LHCN-M2 (cell line): ENCODE results near the gene ALPL. TPM values are rescaled to one million over a fixed set of nuclear protein-coding genes. Genes with fewer than 3 reads are reported as not detected.
"Not testable (repeated sequence)": the region's sequence is repeated elsewhere in the genome, so short reads cannot be mapped to it uniquely, and the experiment has no call there.

ENCODE experiments used
- DNase-seq: peaks from one replicate; pipeline ENCODE4 v3.0.0-alpha.2; 2012; ENCODE audit warnings: low read depth
- total RNA-seq: library from RNA; depleted of rRNA; stranded (reverse); fragments of >200 nt; gene quantifications from 2 replicates; pipeline ENCODE4 v1.2.3, GENCODE V29; 2014

The ALPL gene
- total RNA-seq, 1 experiment from 2014 or later, result 128 TPM

DNA sequence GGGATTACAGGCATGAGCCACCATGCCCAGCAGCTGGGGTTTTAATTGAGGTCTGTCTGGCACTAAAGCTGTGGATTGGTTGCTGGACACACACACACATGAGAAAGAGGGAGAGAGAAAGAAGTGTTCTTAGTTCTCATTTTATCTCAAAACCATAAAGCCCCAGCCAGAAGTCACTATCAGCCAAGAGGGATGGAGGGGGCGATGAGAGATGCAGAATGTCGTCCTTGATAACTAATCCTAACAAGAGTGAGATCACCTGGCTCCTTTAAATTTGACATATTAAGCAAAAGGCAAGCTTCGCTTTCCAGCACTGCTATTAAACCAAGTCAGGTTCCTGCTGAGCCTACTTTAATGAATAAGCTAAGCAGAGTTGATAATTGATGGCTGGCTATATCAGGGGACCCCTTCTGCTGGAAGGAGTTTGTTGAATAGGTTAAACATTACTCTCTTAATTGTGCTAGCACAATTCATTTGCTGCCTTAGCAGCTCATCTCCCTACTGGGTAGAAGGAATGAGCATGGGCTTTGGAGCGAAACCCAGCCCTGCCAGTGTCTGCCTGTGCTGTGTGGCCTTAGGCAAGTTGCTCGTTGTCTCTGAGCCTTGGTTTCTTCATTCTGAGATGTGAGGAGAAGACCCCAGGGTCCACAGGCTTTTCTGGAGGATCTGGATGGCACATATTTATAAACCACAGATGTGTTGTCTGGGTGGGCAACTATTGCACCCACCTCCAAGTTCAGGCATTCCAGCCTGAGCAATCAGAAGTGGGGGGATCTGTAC lies 50.8 kb downstream of the ALPL start:
- no peak for DNase-seq

- DNase-seq, result no peak
Observed at GRCh38 chr1:21560916-21561638, 51.9 kb downstream of the ALPL start.

DNA sequence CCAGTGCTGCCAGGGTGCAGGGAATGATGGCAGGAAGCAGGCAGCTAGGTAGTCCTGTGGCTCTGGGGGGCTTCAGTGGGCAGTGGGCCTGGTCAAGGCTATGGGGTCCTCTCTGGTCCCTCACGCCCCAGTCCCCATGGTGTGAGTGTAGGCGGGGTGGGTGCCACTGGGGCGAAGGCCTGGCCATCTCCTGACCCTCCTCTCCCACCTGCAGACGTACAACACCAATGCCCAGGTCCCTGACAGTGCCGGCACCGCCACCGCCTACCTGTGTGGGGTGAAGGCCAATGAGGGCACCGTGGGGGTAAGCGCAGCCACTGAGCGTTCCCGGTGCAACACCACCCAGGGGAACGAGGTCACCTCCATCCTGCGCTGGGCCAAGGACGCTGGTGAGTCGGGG lies 53.7 kb downstream of the ALPL start:
- no peak for DNase-seq

GRCh38 chr1:21563971-21564370 lies 54.7 kb downstream of the ALPL start:
- no peak for DNase-seq

DNA sequence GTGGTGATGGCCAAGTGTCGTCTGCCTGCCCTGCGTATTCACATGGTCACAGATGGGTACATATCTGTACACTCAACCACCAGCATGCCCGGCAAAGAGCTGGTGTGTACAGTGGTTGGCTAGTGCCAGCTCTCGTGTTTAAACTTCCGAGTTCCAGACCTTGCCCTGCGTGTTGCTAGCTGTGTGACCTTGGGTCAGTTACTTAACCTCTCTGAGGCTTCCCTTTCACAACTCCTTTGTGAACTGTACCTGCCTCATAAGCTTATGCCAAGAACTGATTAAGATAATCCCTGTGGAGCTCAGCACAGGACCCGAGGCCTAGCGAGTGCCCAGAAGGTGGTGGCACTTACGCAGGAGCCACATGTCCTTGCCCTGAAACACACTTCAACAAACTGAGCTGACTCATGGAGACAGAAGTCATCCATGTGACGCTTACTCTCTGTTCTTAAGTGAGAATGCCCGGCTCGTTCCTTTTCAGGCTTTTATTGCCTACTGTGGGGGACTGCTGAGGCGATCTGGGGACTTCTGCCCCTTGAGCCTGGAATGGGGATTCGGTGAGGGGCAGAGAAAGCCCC lies 55.4 kb downstream of the ALPL start:
- DNase-seq, result no peak

GRCh38 chr1:21565285-21565684 lies 56.1 kb downstream of the ALPL start:
- no peak for DNase-seq

DNA sequence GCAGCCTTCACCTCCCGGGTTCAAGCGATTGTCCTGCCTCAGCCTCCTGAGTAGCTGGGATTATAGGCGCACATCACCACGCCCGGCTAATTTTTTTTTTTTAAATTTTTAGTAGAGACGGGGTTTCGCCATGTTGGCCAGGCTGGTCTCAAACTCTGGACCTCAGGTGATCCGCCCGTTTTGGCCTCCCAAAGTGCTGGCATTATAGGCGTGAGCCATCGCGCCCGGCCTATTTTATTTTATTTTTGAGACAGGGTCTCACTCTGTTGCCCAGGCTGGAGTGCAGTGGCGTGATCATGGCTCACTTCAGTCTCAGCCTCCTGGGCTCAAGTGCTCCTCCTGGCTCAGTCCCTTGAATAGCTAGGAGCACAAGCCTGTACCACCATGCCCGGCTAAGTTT lies 57.1 kb downstream of the ALPL start:
- DNase-seq, result not testable (repeated sequence)

DNA sequence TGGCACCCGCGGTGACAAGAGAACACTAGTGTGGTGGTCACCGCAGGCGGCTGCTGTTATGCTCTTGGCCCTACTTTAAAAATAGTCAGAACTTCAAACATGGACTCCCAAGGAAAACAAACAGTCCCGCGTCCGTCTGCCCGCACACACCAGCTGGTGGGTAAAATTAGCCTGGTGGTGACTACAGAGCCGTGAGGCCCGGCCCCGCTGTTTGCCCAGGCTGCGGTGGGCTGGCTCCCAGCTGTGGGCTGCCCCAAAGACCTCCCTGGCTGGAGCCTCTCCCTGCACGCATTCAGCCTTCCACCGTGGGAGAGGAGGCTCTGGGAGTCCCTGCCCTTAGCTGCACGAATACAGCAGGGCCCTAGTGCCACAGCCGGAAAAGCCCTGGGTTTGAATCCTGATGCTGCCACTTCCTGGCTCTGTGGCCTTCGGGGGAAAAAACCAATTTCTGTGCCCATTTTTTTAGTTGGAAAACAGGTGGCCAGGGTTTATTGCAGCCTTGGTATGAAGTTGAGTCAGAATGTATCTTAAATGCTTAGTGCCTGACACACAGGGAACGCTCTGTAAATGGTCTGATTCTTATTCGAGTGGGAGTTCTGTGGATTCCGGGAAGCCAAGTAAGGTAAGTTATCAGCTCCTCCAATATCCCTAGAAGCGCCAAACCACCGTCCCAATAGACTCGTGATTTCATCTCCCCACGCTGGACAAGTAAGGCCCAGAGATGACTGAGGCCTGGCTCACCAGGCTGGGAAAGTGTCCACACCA lies 58.2 kb downstream of the ALPL start:
- peak; percentile 98 for DNase-seq

DNA sequence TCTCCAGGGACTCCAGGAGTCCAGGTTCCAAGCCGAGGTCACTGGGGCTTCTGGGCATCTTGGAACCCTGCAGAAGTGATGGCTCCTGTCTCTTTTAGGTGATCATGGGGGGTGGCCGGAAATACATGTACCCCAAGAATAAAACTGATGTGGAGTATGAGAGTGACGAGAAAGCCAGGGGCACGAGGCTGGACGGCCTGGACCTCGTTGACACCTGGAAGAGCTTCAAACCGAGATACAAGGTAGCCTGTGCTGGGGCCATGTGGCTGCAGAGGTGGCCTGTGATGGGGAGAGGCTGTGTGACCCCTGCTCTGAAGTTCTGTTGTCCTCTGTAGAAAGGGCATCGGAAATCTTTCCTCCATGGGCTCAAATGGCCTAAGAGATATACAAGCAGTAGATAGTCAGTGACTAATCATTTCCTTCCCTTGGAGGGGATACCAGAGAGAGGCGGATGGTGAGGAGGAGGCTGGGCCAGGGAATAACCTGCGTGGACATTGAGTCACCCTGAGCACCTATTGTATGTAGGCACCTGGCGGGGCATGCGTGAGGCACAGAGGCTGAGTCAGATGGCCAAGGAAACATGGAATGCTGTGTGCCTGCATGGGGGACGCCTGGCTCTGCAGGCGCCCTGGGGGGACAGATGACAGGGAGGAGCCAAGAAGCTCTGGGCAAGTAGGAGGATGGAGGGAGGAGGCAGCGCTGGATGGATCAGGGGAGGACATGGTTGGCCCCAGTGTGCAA lies 59.0 kb downstream of the ALPL start:
- DNase-seq, result peak; percentile 46

DNA sequence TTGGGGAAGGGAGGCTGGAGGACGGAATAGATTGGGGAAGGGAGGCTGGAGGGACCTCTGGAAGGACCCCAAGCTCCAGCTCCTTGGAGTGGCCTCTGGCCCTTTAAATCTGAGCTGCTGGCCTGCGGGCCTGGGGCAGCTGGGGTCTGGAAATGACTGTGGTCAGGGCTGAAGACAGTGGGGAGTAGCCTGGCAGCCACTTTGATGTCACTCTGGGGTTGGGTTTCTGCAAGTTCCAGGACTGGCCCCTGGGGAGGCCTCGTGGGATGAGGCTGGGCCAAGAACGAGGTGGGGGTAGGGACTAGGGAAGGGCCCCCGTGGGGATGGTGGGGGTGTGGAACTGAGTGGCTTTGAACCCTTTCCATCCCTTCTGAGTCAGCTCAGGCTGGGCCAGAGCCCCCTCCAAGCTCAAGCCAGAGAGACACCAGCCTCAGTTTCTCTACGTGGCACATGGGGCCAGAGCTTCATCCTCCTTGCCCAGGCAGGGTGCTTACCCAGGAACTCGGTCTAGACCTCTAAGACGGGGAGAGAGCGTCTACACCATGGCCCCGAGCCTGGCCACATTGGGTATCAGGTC lies 59.7 kb downstream of the ALPL start:
- peak; percentile 58 for DNase-seq

GRCh38 chr1:21569820-21570527 lies 60.8 kb downstream of the ALPL start:
- no peak for DNase-seq

DNA sequence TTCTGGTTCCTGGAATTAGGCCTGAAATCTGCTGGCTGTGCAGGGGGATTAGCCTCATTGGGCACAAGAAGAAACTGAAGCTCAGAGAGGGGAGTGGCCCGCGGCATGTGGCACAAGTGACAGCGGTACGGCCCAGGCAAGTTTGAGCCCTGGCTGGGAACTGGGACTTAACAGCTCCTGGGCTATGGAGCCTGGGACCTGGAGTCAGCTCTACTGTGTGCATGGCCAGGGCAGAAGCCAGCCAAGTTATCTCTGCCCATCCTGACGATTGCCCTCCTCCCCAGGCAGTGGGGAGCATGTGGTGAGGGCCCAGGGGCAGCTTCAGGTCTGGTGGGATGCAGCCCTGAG lies 61.3 kb downstream of the ALPL start:
- DNase-seq, result no peak

- no peak for DNase-seq
Observed at GRCh38 chr1:21570885-21571284, 61.7 kb downstream of the ALPL start.

DNA sequence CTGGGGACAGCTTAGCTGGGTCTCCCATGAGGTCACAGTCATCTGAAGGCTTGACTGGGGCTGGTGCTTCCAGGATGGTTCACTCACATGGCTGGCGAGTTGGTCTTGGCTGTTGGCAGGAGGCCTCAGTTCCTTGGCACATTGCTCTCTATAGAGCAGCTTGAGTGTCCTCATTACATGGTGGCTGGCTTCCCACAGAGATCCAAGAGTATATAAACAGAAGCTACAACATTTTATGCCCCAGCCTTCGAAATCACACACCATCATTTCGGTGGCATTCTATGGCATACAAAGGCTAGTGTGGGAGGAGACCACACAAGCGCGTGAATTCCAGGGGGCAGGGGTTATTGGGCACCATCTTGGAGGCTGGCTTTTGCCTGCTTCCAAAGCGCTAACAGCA lies 63.0 kb downstream of the ALPL start:
- DNase-seq, result no peak

- no peak for DNase-seq
Observed at GRCh38 chr1:21572735-21573277, 63.6 kb downstream of the ALPL start.

- no peak for DNase-seq
Observed at GRCh38 chr1:21573475-21573874, 64.3 kb downstream of the ALPL start.

DNA sequence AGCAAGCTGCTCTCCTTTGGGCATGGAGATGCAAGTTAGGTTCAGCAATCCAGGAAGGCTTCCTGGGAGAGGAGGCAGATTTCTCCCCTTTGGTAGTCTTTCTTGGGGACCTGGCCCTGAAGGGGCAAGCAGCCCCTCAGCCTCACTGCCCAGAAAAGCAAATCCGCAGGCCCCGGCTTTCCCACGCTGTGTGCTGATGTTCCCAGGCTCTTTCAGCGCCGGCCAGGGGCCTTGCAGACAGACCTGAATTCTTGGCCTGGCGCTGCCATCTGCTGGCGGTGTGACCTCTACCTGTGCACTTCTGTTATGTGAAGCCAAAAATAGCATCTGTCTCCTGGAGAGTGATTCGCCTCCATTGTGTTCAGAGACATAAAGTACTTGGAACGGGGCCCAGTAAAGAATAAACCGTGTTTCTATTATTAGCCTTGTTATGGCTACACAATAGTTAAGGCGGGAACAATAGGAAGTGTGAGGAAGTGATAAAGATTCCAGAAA lies 64.8 kb downstream of the ALPL start:
- peak; percentile 91 for DNase-seq

DNA sequence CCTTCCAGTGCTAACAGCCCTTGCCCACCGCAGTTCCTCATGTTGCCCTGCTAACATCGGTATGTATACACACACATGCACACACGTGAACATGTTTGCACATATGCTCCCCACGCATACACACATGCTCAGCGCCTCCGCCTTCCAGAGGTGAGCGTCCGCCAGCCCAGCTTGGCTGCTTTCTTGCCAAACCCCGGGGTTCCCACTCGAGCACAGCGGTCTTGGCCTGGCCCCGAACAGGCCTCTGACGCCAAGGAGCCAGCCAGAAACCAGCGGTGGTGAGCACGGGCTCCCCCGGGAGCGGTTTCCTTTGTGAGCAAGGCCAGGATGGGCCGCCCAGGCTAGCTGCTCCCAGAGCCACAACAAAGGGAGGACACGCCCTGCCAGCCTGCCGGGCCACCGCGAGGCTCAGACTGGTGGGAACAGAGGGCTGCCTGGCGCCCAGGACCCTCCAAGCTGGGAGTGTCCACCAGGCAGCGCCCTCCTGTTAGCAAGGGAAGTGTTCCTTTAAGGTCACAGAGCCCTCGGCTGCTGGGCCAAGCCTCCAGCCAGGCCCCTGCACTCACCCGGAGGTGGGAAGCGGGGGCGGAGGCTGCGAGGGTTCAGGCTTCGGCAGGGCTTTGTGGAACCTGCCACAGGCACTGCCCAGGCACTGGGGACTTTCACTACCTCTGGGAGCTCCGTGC lies 65.4 kb downstream of the ALPL start:
- DNase-seq, result no peak

DNA sequence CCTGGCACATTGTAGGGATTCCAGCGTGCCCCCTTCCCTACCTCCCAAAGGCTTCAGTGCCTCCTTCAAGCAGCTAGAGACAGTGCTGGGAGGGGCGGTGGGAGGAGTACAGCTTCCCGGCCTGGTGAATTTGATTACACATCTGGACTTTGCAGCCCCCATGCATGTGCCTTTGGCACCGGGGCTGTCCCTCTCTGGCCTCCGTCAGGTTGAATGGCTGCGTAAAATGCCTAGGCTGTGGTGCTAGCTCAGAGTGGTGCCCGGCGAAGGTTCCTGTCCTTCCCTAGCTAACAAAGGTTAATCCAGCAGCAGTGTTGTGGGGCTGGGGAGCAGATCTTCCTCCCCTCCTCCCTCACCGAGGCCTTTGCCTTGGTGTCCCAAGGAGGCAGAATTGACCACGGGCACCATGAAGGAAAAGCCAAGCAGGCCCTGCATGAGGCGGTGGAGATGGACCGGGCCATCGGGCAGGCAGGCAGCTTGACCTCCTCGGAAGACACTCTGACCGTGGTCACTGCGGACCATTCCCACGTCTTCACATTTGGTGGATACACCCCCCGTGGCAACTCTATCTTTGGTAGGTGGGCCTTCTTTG lies 66.2 kb downstream of the ALPL start:
- DNase-seq, result no peak
